ENCODE measurements around the gene PDGFC. TPM values are rescaled to one million over a fixed set of nuclear protein-coding genes. Genes with fewer than 3 reads are reported as not detected.

Gene PDGFC
- total and polyA plus RNA-seq, 2 of the 8 experiments (the other 6 are each of a cell fraction or from before 2014, with no cell fraction given): 0.65 to 2.7 TPM

GRCh38 chr4:156738766-156739165, 232.8 kb downstream of the PDGFC start (continued):
- no peak for TF ChIP-seq CHD7 (IDR thresholded peaks at IDR 0.05; ENCODE audit: insufficient replicate concordance, low read length)
- TF ChIP-seq HDAC2 (IDR thresholded peaks at IDR 0.05; ENCODE audit: borderline replicate concordance in 1 of 2, low read depth in 2 of 2, low read length in 2 of 2): no peak
- TF ChIP-seq TBP (IDR thresholded peaks at IDR 0.05; ENCODE audit: low read depth, low read length): no peak
- TF ChIP-seq YY1 (IDR thresholded peaks at IDR 0.05; ENCODE audit: low read depth, low read length): no peak
- TF ChIP-seq MAX (IDR thresholded peaks at IDR 0.05): no peak
- no peak for TF ChIP-seq KDM5A (IDR thresholded peaks at IDR 0.05; ENCODE audit: low read length)
- TF ChIP-seq CHD1 (IDR thresholded peaks at IDR 0.05; ENCODE audit: low read depth, low read length): no peak
- no peak for TF ChIP-seq CHD2 (IDR thresholded peaks at IDR 0.05; ENCODE audit: low read length)
- no peak for TF ChIP-seq TCF12 (IDR thresholded peaks at IDR 0.05; ENCODE audit: low read depth, low read length)
- TF ChIP-seq SUZ12 (IDR thresholded peaks at IDR 0.05; ENCODE audit: low read length): no peak
- TF ChIP-seq POLR2A (IDR thresholded peaks at IDR 0.05; ENCODE audit: control extremely low read depth in 1 of 2, low read depth in 2 of 2, low read length in 2 of 2): no peak
- TF ChIP-seq CBX5 (IDR thresholded peaks at IDR 0.05; ENCODE audit: low read depth, low read length): no peak
- no peak for TF ChIP-seq ZNF274 (IDR thresholded peaks at IDR 0.05; ENCODE audit: borderline replicate concordance, extremely low read depth, low read length)
